ENCODE results near the gene CELF6.
A peak's percentile ranks its signal among the peaks of the same experiment; 100 is the strongest.

CELF6 gene

GRCh38 chr15:72319985-72320671, at the start of gene CELF6:
CELF6 (minus strand) TSS chr15:72320157; CDS start chr15:72319874, 283 bp downstream.
- peak; percentile 68 for DNase-seq (ENCODE audit: extremely low spot score, insufficient read length, low read depth)
- peak; percentile 75 for FAIRE-seq

DNA sequence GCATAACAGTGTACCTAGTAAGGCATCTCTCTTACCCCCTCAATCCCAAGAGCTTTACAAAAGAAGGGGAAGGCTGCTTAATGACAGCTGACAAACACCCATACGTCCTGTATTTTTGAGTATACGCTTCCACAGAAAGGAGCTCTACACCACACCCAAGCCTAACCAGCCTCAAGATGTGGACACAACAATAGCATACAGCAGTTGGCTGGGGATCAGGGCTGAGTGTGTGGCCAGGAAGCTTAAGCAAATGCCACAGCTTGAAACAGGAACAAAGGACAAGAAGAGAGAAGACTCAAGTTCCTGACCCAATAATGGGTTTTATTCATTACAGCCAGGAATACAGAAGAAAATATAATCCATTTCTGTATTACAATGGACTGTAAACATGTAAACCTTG, 48.9 kb upstream of the CELF6 start:
- DNase-seq (ENCODE audit: extremely low spot score, insufficient read length, low read depth) = no peak
- no peak for FAIRE-seq

- DNase-seq (ENCODE audit: extremely low spot score, insufficient read length, low read depth) (no peak), FAIRE-seq (no peak)
These were observed 48.4 kb upstream of the CELF6 start for GRCh38 chr15:72368325-72368724.

DNA sequence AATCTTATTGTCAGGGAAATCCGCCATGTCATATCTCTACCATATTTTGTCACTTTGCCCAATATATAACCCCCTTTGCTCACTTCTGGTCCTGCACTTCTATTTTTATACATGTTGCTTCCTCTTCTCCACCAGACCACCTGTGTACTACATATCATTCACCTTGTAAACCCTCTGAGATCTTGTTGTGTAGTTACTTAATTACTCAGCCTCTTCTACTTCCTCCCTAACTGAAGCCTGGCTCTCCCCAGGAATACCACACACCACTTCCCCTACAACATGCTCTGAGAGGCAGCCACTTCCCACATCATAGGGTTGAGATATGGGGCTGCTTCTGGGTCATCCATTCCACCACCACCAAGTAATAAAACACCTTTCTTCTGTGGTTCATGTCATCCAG, 45.9 kb upstream of the CELF6 start:
- DNase-seq (ENCODE audit: extremely low spot score, insufficient read length, low read depth) (peak; percentile 62), FAIRE-seq (peak; percentile 94)

GRCh38 chr15:72361176-72361575, 41.2 kb upstream of the CELF6 start:
- FAIRE-seq (no peak), DNase-seq (ENCODE audit: extremely low spot score, insufficient read length, low read depth) (no peak)

DNA sequence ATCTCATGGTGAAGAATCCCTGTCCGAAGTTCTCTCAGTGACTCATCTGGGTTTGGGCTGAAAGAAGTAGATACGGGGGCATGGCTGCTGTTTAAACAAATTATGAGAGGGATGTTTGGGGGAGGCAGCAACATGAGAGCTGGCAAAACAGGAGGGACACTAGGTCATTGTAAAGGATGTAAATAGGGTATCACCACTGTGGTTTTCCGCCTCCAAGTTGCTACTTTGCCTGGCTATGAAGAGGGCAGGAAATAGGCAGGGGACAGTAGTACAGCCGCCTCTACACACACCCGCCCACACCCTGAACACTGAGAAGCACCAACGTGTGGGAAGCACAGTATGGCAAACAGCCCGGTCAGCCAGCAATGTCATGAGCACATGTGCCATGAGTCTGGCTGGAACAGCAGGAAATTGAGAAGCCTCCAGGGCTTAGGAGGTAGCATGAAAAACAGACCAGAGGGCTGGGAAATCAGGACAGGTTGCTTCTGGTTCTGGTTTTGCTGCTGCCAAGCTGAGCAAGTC, 38.8 kb upstream of the CELF6 start:
- FAIRE-seq = peak; percentile 83
- no peak for DNase-seq (ENCODE audit: extremely low spot score, insufficient read length, low read depth)

GRCh38 chr15:72358121-72358520, 38.2 kb upstream of the CELF6 start:
- FAIRE-seq (no peak), DNase-seq (ENCODE audit: extremely low spot score, insufficient read length, low read depth) (no peak)

DNA sequence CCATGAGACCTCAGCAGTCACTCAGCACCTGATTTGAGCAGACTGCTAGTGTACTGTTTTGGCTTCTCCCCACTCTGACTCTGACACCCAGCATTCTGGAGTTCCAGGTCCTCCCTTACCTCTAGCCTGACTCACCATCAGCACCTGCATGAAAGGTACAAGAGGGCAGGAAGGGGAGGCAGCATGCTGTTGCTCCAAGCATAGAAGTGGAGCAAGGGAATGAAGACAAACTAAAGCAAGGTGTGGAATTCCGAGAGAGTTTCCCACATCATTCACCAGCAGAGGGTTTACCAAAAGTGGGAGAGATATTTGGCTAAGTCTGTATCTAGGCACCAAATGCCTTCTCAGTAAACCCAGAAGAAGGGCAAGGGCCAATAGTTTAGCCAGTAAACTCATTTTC, 34.5 kb upstream of the CELF6 start:
- DNase-seq (ENCODE audit: extremely low spot score, insufficient read length, low read depth) = no peak
- no peak for FAIRE-seq

DNA sequence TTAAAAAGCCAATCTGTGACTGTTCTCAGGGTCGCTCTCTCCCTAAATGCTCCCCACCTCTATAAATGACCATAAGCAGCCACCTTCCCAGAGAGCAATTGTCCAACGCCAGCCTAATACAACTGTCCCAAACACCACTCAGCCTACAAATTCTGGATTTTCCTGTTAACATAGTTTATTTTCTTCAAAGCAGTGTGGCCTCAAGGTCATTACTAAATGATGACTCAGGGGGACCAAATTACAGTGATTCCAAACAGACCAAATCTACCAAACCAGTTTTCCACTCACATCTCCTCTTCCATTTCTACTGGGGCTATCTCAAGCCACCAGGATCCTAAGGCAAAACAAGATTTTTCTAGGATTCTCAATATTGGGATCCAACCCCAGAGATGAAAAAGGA, 33.3 kb upstream of the CELF6 start:
- no peak for DNase-seq (ENCODE audit: extremely low spot score, insufficient read length, low read depth)

DNA sequence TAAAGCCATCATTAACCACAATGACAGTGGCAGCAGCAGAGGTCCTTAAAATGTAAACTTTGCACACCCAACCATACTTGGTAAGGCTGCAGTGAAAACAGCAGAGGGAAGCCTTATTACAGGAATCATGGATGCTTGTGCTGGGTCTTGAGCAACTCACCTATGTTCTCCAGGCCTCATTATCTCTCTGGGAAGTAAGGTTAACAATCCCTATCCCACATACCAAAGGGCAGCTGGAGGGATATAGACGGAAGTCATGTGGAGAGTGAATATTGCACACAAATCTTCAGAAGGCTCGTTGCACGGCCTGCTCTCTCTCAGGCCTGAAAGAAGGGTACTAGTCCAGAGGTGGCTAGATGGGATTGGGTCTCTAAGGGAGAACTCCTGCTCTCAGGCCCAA, 25.8 kb upstream of the CELF6 start:
- FAIRE-seq = no peak
- no peak for DNase-seq (ENCODE audit: extremely low spot score, insufficient read length, low read depth)

More for the DNA sequence above, 33.3 kb upstream of the CELF6 start:
- no peak for FAIRE-seq

- FAIRE-seq (no peak), DNase-seq (ENCODE audit: extremely low spot score, insufficient read length, low read depth) (no peak)
These were observed 25.3 kb upstream of the CELF6 start for GRCh38 chr15:72345280-72345679.

- FAIRE-seq (no peak), DNase-seq (ENCODE audit: extremely low spot score, insufficient read length, low read depth) (no peak)
These were observed 24.6 kb upstream of the CELF6 start for GRCh38 chr15:72344602-72345001.

GRCh38 chr15:72342385-72342784, 22.4 kb upstream of the CELF6 start:
- DNase-seq (ENCODE audit: extremely low spot score, insufficient read length, low read depth) (no peak), FAIRE-seq (no peak)

- DNase-seq (ENCODE audit: extremely low spot score, insufficient read length, low read depth) (no peak), FAIRE-seq (no peak)
These were observed 21.4 kb upstream of the CELF6 start for GRCh38 chr15:72341361-72341760.

DNA sequence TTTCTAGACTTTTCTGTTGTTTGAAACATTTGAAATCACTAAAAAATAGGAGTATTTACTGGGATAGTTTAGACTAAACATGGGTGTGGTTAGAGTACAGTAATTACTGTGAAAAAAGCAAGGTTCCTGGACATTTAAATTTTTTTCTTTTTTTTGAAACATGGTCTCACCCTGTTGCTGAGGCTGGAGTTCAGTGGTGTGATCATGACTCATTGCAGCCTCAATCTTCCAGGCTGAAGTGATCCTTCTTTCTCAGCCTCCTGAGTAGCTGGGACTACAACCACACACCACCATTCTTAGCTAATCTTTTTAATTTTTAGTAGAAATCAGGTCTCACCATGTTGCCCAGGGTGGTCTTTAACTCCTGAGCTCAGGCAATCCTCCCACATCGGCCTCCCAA, 20.4 kb upstream of the CELF6 start:
- FAIRE-seq (no peak), DNase-seq (ENCODE audit: extremely low spot score, insufficient read length, low read depth) (no peak)

DNA sequence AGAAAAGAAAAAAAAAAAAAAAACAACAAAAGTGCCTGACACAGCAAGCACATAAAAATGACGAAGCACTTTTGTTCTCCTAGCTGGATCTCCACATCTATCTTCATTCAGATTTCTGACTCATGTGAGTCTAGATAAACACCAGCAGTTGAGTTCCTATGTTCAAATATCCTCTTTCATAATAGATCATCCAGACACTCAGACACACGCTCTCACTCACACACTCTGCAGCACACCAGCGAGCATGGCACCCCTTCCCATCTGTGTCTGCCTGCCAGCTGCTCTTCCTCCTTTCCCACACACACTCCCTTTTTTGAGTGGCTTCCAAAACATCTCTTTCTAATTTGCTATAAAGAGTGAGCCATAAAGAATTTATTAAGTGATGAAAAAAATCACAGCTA, 19.8 kb upstream of the CELF6 start:
- no peak for DNase-seq (ENCODE audit: extremely low spot score, insufficient read length, low read depth)
- no peak for FAIRE-seq

DNA sequence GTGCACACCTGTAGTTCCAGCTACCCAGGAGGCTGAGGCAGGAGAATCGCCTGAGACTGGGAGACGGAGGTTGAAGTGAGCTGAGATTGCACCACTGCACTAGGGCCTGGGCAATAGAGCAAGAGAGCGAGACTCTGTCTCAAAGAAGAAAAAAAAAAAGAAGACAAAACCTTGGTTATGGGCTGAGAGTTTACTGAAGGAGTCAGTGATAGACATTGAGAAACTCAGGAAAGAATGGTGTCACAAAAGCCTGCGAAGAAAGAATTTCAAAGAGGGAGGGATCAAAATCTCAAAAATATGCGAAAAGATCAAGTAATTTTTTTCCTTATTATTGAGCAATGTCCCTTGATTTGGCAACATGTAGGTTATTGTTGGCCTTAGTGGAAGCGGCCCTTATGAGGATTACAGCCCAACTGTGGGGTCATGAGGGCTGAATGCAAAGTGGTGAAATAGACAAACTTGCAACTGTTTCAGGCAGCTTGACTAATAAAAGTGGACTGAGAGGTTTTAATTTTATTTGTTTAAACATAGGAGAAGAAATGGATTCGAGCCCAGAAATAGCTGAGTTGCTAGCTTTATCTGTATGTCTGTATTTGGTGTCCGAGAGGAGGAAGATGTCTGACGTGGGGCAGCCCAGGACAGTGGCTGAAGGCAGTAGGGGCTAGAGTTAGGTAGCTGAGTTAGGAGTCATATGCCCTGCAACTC, 18.8 kb upstream of the CELF6 start:
- DNase-seq (ENCODE audit: extremely low spot score, insufficient read length, low read depth) (no peak), FAIRE-seq (no peak)

- DNase-seq (ENCODE audit: extremely low spot score, insufficient read length, low read depth) (no peak), FAIRE-seq (no peak)
These were observed 18.2 kb upstream of the CELF6 start for GRCh38 chr15:72338148-72338547.

DNA sequence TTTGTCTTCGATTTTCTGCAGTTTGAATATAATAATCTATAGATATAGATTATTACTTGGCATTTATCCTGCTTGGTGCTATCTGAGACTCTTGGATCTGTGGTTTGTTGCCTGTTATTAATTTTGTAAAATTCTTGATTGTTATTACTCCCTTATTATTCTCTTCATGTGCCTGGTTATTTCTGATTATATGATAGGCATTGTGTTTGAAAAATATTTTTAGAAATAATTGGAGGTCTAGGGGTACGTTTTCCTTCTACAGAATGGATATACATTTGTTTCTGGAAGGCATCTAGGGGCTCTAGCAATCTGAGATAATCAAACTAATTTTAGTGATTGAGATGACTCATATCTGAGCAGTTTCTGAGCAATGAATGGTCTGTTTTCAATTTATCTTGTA, 14.9 kb upstream of the CELF6 start:
- FAIRE-seq (no peak), DNase-seq (ENCODE audit: extremely low spot score, insufficient read length, low read depth) (no peak)

DNA sequence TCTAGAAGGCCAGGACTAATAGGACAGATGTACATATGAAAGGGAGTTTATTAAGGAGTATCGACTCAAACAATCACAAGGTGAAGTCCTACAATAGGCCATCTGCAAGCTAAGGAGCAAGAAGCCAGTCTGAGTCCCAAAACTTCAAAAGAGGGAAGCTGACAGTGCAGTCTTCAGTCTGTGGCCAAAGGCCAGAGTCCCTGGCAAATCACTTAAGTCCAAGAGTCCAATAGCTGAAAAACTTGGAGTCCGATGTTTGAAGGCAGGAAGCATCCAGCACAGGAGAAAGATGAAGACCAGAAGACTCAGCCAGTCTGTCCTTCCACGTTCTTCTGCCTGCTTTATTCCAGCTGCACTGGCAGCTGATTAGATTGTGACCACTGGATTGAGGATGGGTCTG, 11.1 kb upstream of the CELF6 start:
- FAIRE-seq (no peak), DNase-seq (ENCODE audit: extremely low spot score, insufficient read length, low read depth) (no peak)

DNA sequence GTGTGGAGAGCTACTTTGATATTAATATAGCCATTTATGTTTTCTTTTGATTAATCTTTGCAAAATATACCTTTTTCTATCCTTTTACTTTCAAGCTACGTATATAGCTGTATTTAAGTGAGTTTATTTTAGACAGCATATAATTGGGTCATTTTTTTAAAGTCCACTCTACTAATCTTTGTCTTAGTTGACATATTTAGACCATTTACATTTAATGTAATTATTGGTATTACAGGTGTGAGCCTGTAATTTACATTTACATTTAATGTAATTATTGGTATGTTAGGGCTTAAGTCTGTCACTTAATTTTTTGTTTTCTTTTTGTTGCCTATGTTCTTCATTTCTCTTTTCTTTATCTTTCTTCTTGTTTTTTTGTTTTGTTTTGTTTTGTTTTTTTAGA, 3.8 kb upstream of the CELF6 start:
- FAIRE-seq (no peak), DNase-seq (ENCODE audit: extremely low spot score, insufficient read length, low read depth) (no peak)

Measured in GM18507 (cell line).